Measurements from ENCODE around the gene STXBP5.

- TF ChIP-seq POLR2AphosphoS5 (IDR thresholded peaks at IDR 0.05; ENCODE audit: low read depth, low read length) (no peak), POLR2A (IDR thresholded peaks at IDR 0.05; ENCODE audit: low read depth, low read length) (no peak)
Measured at GRCh38 chr6:147304016-147304415, 99.8 kb downstream of the STXBP5 start.

All from GM12892 (cell line).